HG03432 (cell line): ENCODE data around the gene OR5H14.
"Not testable (repeated sequence)": the region's sequence is repeated elsewhere in the genome, so short reads cannot be mapped to it uniquely, and the experiment has no call there.

Source experiments
- ATAC-seq: cut with Tn5 transposase; IDR thresholded peaks from one replicate; pipeline ENCODE4 v1.9.1; 2021; ENCODE audit warnings: mild to moderate bottlenecking, moderate library complexity; ENCODE audit not compliant: unreplicated experiment

OR5H14 gene

DNA sequence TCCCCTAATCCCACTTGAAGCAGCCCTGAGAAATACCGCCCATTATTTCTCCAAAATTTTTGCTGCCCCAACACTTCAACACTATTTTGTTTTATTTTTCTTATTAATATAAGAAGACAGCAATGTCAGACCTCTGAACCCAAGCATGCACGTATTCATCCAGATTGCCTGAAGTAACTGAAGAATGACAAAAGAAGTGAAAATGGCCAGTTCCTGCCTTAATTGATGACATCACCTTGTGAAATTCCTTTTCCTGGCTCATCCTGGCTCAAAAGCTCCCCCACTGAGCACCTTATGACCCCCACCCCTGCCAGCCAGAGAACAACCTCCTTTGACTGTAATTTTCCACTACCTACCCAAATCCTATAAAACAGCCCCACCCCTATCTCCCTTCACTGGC, 49.0 kb downstream of the OR5H14 start:
- ATAC-seq: not testable (repeated sequence)

DNA sequence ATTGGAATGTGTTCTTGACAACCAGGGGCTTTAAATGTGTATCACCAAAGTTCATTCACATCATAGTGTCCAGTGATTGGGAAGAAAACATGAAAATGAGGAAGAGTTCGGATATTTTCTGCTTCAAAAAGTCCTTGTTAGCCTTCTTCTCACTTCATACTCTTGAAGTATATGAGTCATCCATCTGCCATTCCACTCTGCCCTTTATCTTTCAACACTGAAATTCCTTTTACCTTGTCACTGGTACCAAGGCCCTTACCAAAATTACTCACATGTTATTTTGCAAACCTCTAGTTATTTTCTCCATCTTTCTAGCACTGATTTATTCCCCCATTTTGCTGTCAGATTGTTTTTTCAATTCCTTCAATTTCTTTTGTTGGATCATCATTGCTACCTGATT, 51.7 kb downstream of the OR5H14 start:
- no peak for ATAC-seq
